Uterus (tissue), 2 donors: ENCODE results near the gene URM1.
"Not testable (repeated sequence)": the region's sequence is repeated elsewhere in the genome, so short reads cannot be mapped to it uniquely, and the experiment has no call there.

ENCODE experiments used
- CTCF ChIP-seq, 4 experiments: fragments of 200-600 bp in 2 of 4; fragments of 450-650 bp in 2 of 4; sonication (generic) in 2 of 4; IDR thresholded peaks; one replicate each; pipeline ENCODE4 v1.5.1; 2016 to 2019; ENCODE audit warnings: antibody characterized with exemption in 4 of 4, mild to moderate bottlenecking in 2 of 4, moderate library complexity in 1 of 4
- POLR2A ChIP-seq, 2 donors: fragments of 450-650 bp; IDR thresholded peaks; one replicate each; pipeline ENCODE4 v1.6.1; 2016; ENCODE audit warnings: antibody characterized with exemption in 2 of 2, mild to moderate bottlenecking in 1 of 2, moderate library complexity in 1 of 2

GRCh38 chr9:128423356-128423755, 52.2 kb downstream of the URM1 start:
- not testable (repeated sequence) for TF ChIP-seq CTCF, POLR2A (IDR thresholded peaks at IDR 0.05)
